Omental fat pad (tissue), 4 donors: ENCODE measurements around the gene ARL4A. TPM values are rescaled to one million over a fixed set of nuclear protein-coding genes. Genes with fewer than 3 reads are reported as not detected.

Experiments
- ATAC-seq: fragments of 150-250 bp; one replicate; pipeline ENCODE4 v1.9.1; 2016; ENCODE audit warnings: mild to moderate bottlenecking, moderate library complexity; ENCODE audit not compliant: low FRiP score
- DNase-seq: peaks from one replicate; pipeline ENCODE4 v3.0.0-alpha.2; 2019; ENCODE audit warnings: low spot score
- total RNA-seq, 4 donors: library from RNA; depleted of rRNA; stranded (reverse); fragments of >200 nt; gene quantifications; one replicate each; pipeline ENCODE4 v1.1.0, GENCODE V29; 2016
- TF ChIP-seq, protein P1 (sequence below), 3 donors: fragments of 450-650 bp; IDR thresholded peaks; one replicate each; pipeline ENCODE4 v1.5.1; 2016 to 2017; ENCODE audit warnings: antibody characterized with exemption in 3 of 3, mild to moderate bottlenecking in 3 of 3, moderate library complexity in 2 of 3

ARL4A gene
- total RNA-seq, 4 donors from 2014 or later = 37.2 to 60.2 (median 51.3) TPM

DNA sequence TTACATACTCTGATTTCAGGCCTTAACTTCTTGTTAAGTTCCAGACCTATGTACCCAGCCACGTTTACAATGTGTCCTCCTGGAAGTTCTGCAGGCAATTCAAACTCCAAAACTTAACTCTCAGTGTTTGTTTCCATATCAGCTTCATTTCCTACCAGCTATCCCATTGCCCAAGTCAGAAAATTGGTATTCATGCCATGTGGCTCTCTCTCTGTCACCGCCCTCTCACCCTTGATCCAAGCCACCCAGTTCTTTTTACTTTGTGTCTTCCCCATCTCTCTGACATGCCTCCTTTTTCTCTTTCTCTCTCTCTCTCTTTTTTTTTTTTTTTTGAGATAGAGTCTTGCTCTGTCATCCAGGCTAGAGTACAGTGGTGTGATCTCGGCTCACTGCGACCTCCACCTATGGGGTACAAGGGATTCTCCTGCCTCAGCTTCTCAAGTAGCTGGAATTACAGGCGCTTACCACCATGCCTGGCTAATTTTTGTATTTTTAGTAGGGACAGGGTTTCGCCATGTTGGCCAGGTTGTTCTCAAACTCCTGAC is 33.9 kb downstream of the ARL4A start:
- DNase-seq (no peak), ATAC-seq (no peak)
- TF ChIP-seq, protein P1, sequence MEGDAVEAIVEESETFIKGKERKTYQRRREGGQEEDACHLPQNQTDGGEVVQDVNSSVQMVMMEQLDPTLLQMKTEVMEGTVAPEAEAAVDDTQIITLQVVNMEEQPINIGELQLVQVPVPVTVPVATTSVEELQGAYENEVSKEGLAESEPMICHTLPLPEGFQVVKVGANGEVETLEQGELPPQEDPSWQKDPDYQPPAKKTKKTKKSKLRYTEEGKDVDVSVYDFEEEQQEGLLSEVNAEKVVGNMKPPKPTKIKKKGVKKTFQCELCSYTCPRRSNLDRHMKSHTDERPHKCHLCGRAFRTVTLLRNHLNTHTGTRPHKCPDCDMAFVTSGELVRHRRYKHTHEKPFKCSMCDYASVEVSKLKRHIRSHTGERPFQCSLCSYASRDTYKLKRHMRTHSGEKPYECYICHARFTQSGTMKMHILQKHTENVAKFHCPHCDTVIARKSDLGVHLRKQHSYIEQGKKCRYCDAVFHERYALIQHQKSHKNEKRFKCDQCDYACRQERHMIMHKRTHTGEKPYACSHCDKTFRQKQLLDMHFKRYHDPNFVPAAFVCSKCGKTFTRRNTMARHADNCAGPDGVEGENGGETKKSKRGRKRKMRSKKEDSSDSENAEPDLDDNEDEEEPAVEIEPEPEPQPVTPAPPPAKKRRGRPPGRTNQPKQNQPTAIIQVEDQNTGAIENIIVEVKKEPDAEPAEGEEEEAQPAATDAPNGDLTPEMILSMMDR (IDR thresholded peaks at IDR 0.05) = no peak

DNA sequence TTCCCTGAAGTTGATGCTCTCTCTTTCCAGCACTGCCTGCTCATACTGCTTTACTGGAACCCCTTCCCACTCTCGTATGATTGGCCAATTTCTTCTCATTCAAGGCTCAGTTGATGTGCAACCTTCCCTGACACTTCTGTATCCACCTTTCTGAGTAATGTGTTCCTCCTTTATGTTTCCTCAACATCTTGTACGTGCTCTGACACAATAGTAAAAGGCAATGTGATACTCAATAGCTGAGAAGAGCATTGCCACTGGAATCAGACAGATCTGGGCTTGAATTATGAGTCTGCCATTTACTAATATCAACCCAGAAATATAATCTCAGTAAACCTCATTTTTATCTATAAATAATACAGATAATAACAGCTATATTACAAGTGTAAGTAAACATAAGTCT is 34.7 kb downstream of the ARL4A start:
- no peak for ATAC-seq

DNA sequence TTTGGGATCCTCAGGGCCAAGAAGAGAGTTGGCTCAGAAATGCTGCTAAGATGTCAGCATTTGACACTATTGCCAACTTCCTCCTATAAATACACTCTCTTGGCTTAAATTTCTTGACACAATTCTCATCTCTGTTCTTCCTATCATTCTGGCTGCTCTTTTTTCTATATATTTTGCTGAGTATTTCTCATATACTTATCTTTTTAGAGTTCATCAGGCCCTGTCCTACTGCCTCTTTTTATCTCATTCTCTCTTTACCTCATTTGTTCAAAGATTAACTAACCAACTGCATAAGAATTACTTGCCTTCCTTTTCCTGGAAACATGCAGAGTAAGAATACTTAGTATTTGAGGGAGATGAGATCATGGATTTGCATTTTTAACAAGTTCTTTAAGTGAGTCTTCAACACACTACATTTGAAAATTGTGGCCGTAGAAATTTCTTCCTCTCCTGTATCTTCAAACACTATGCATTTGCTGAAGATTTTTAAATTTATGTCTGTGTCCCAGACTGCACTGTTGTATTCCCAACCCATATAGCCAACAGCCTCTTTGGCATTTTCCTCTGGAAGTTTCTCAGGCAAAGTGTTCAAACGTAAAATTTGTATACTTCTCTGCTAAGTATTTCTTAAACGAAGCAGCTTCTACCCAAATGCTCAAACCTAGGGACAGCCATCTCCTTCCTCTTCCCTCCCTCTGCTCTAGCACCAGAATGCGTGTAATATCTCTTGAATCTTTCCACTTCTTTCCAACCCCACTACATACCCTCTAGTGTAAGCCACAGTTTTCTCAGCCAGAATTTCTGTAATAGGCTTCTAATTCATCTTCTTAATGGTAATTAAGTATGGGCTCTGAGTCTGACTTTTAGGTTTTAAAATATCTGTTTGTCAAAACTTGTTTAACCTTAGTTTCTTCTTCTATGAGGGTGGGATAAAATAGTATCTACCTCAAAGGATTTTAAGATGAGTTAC is 35.5 kb downstream of the ARL4A start:
- ATAC-seq (no peak), DNase-seq (no peak)
- TF ChIP-seq, protein P1 (IDR thresholded peaks at IDR 0.05) = no peak

More for the DNA sequence above, 34.7 kb downstream of the ARL4A start:
- no peak for DNase-seq
- TF ChIP-seq, protein P1 (IDR thresholded peaks at IDR 0.05) = no peak

DNA sequence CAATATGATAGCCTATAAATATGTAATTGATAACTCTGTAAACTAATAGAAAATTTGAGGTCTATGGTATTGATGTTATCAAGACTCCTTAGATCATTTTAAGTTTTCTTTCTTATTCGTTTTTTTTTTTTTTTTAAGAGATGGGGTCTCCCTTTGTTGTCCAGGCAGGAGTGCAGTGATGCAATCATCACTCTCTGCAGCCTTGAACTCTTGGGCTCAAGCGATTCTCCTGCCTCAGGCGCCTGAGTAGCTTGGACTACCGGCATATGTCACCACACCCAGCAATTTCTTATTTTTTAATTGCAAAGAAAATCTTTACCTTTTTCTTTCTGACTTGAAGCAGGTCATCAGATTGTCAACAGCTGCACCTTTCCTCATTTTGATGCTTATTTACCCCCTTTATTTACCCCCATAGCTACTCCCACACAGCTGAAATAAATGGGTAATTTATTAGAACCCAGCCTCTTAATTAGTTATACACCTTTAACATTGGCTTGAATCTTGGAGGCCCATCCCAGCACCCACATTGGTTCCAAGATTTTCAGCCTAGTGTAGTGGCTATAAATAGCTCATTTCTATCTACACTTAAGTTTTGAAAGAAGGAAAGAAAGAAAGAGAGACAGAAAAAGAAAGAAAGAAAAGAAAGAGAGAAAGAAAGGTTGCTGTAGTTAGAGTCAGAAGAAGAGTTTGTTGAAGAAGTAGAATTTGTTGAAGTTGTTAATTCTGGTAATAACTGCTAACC is 38.3 kb downstream of the ARL4A start:
- DNase-seq (no peak), ATAC-seq (no peak)
- TF ChIP-seq, protein P1 (IDR thresholded peaks at IDR 0.05) = no peak

DNA sequence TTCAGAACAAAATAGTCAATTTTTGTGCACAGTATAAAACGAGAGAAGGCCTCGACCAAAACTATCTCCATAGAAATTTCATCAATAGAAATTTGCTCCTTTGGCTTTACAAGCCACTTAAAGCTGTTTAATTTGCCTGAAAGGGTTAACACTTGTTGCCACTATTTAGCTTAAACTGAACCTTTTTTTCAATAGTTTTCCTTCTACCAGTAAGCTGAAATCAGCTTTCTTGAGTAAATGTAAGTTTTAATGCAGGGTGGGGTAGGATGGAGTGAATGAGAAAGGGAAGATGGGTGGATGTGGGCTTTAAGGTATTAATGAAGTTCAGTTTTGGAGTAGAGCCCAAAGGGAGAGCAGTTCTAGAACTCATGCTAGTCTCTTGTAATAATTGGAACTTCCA is 39.5 kb downstream of the ARL4A start:
- ATAC-seq (no peak), DNase-seq (no peak)
- TF ChIP-seq, protein P1 (IDR thresholded peaks at IDR 0.05) = no peak

DNA sequence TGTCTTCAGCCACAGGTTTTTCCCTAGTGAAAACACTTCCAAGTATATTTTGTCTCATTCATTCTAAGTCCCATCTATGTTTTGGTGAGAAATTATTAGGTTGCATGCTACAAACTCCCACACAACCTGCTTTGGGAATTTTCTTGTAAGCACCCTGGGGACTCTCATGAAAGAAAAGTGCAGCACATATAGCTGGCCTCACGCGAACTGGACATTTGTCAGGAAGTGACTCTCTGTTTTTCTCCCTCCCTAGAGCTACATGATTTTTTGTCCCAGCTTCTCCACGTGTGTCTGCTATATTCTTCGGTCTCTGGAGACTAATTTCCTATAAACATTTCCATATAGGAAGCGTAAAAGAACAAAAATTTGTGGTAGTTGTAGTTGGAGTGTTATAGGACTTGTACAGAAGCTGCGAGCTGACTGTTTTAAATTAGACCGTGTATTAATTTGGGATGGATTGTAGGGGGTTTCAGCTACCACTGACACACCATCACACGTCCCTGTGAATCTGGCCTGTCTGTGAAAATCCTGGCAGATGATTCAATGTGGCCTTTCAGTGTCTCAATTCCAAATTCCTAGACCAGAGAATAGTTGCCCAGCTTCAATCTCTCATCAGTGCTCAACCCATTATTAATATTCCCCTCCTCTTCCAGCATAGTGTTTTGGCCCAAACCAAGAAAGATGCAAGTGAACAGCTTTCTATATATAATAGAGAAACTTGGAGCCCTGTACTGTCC is 40.2 kb downstream of the ARL4A start:
- TF ChIP-seq, protein P1 (IDR thresholded peaks at IDR 0.05) = no peak
- no peak for DNase-seq
- no peak for ATAC-seq
